RWPE1 (cell line): ENCODE results near the gene VEPH1.
A peak's percentile ranks its signal among the peaks of the same experiment; 100 is the strongest.

Experiments
- CTCF ChIA-PET: fragments of 350-600 bp; sonication (Branson Sonifier 250); formaldehyde crosslinking; extraction: SDS; loops from one replicate; lab custom pipeline; 2021; lab: Yijun Ruan, JAX
- POLR2A ChIA-PET: fragments of 400-600 bp; formaldehyde crosslinking; extraction: SDS; loops from one replicate; lab custom pipeline; 2020; ENCODE audit warnings: antibody characterized with exemption; ENCODE audit not compliant: low non-redundant PET; lab: Yijun Ruan, JAX
- DNase-seq: peaks from one replicate; pipeline ENCODE4 v3.0.0; 2012; ENCODE audit warnings: low spot score
- H3K27ac ChIP-seq: fragments of 450-650 bp; 2 replicates; pipeline ENCODE4 v1.5.1; 2017
- CTCF ChIP-seq: fragments of 450-650 bp; conservative IDR thresholded peaks from 2 replicates; pipeline ENCODE4 v1.5.1; 2017; ENCODE audit warnings: low read depth, mild to moderate bottlenecking

Gene VEPH1

GRCh38 chr3:157279237-157279636 is 224.0 kb downstream of the VEPH1 start:
- no peak for TF ChIP-seq CTCF
- ChIA-PET POLR2A (no interaction called here), CTCF (interaction anchor here (0.6 kb wide), 1 partner anchor 1155 kb away, joined by 3 read pairs; no protein-coding TSS in a partner anchor)
- no peak for DNase-seq
- no peak overlapping the region for H3K27ac ChIP-seq

- CTCF ChIA-PET, result interaction anchor here (0.7 kb wide), 1 partner anchor 53 kb away, joined by 3 read pairs; no protein-coding TSS in a partner anchor
- no peak for TF ChIP-seq CTCF
- H3K27ac ChIP-seq, result no peak overlapping the region
- POLR2A ChIA-PET, result no interaction called here
- DNase-seq, result no peak
Observed at GRCh38 chr3:157276801-157277200, 226.4 kb downstream of the VEPH1 start.

- TF ChIP-seq CTCF, result no peak
- no peak overlapping the region for H3K27ac ChIP-seq
- DNase-seq, result no peak
- POLR2A ChIA-PET, result no interaction called here
- CTCF ChIA-PET, result no interaction called here
Observed at GRCh38 chr3:157275832-157276231, 227.4 kb downstream of the VEPH1 start.

DNA sequence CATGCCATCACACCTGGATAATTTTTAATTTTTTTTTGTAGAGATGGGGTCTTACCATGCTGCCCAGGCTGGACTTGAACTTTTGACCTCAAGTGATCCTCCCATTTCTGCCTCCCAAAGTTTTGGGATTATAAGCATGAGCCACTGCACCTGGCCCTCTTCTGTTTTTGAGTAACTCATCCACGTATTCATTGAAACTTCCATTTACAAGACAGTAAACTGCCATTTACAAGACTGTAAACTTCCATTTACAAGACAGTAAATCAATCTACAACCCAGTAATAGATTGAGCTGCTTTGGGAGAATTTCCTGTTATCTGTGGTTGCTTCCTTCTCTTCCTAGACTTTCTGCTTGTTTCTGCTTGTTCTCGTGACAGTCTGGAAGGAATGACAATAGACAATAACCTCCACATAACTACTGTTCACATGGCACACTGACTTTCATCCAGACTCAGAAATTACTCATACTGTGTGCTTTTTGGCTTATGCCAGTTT is 228.5 kb downstream of the VEPH1 start:
- CTCF ChIA-PET, result interaction anchor here (0.6 kb wide), 1 partner anchor 578 kb away, joined by 3 read pairs; no protein-coding TSS in a partner anchor

GRCh38 chr3:157271283-157271882 is 231.8 kb downstream of the VEPH1 start:
- ChIA-PET POLR2A (no interaction called here), CTCF (interaction anchor here (0.6 to 0.9 kb wide), 2 partner anchors 191 to 261 kb away, joined by 3 to 4 read pairs; no protein-coding TSS in a partner anchor)
- no peak overlapping the region for H3K27ac ChIP-seq
- TF ChIP-seq CTCF, result no peak
- DNase-seq, result no peak

More for the DNA sequence above, 228.5 kb downstream of the VEPH1 start:
- H3K27ac ChIP-seq, result peak overlapping the region; percentile 68; the same call in 1 of the 2 replicates
- POLR2A ChIA-PET, result no interaction called here
- peak; percentile 9 for DNase-seq
- no peak for TF ChIP-seq CTCF

- no peak overlapping the region for H3K27ac ChIP-seq
- TF ChIP-seq CTCF, result no peak
- no peak for DNase-seq
- POLR2A ChIA-PET, result no interaction called here
- CTCF ChIA-PET, result interaction anchor here (0.8 kb wide), 1 partner anchor 34 kb away, joined by 5 read pairs; no protein-coding TSS in a partner anchor
Observed at GRCh38 chr3:157268026-157268425, 235.2 kb downstream of the VEPH1 start.
